Trophoblast cell (in vitro differentiated cells and primary cell): ENCODE data around the gene ATP5F1C.

Experiments
- DNase-seq, 2 donors: peaks; one replicate each; pipeline ENCODE4 v3.0.0-alpha.2; 2016
- H2AFZ ChIP-seq: 2 replicates; pipeline ENCODE4 v1.6.1; 2013; ENCODE audit warnings: low read length, moderate library complexity, mild to moderate bottlenecking; ENCODE audit not compliant: insufficient read depth, poor library complexity
- H2AK5ac ChIP-seq: 2 replicates; pipeline ENCODE4 v1.6.1; 2013; ENCODE audit warnings: mild to moderate bottlenecking, low read length
- H2BK120ac ChIP-seq: 2 replicates; pipeline ENCODE4 v1.6.1; 2013; ENCODE audit warnings: low read length, mild to moderate bottlenecking, moderate library complexity; ENCODE audit not compliant: insufficient read depth, poor library complexity
- H2BK12ac ChIP-seq: 2 replicates; pipeline ENCODE4 v1.6.1; 2013; ENCODE audit warnings: mild to moderate bottlenecking, low read length, moderate library complexity
- H2BK5ac ChIP-seq: 2 replicates; pipeline ENCODE4 v1.6.1; 2013; ENCODE audit warnings: low read length, low read depth, moderate library complexity, mild to moderate bottlenecking; ENCODE audit not compliant: poor library complexity
- H3K14ac ChIP-seq: 2 replicates; pipeline ENCODE4 v1.6.1; 2013; ENCODE audit warnings: mild to moderate bottlenecking, low read length
- H3K18ac ChIP-seq: 2 replicates; pipeline ENCODE4 v1.6.1; 2013; ENCODE audit warnings: mild to moderate bottlenecking, low read length
- H3K23ac ChIP-seq: 2 replicates; pipeline ENCODE4 v1.6.1; 2013; ENCODE audit warnings: low read length
- H3K27ac ChIP-seq: 2 replicates; pipeline ENCODE4 v1.5.1; 2013; ENCODE audit warnings: low read depth, mild to moderate bottlenecking, inconsistent platforms, low read length, moderate library complexity
- H3K27me3 ChIP-seq: 2 replicates; pipeline ENCODE4 v1.6.1; 2013; ENCODE audit warnings: inconsistent platforms, mild to moderate bottlenecking, low read length, moderate library complexity; ENCODE audit not compliant: insufficient read depth
- H3K36me3 ChIP-seq, 2 experiments: 1 replicate in 1 of 2; 2 replicates in 1 of 2; pipeline ENCODE4 v1.6.1; 2013; ENCODE audit warnings: low read length in 2 of 2, mild to moderate bottlenecking in 2 of 2, moderate library complexity in 1 of 2; ENCODE audit not compliant: insufficient read depth in 2 of 2, control insufficient read depth in 1 of 2
- H3K4ac ChIP-seq: 2 replicates; pipeline ENCODE4 v1.6.1; 2013; ENCODE audit warnings: low read depth, mild to moderate bottlenecking, low read length, moderate library complexity
- H3K4me1 ChIP-seq, 2 experiments: 1 replicate in 1 of 2; 2 replicates in 1 of 2; pipeline ENCODE4 v1.6.1; 2013; ENCODE audit warnings: low read length in 2 of 2, mild to moderate bottlenecking in 2 of 2, moderate library complexity in 1 of 2; ENCODE audit not compliant: insufficient read depth in 2 of 2, control insufficient read depth in 1 of 2
- H3K4me2 ChIP-seq: 2 replicates; pipeline ENCODE4 v1.6.1; 2013; ENCODE audit warnings: inconsistent platforms, mild to moderate bottlenecking, low read length, moderate library complexity
- H3K4me3 ChIP-seq: 2 replicates; pipeline ENCODE4 v1.5.1; 2013; ENCODE audit warnings: mild to moderate bottlenecking, low read depth, low read length, inconsistent platforms
- H3K79me1 ChIP-seq: one replicate; pipeline ENCODE4 v1.6.1; 2013; ENCODE audit warnings: low read length
- H3K79me2 ChIP-seq: 2 replicates; pipeline ENCODE4 v1.6.1; 2013; ENCODE audit warnings: low read length, mild to moderate bottlenecking; ENCODE audit not compliant: control insufficient read depth, insufficient read depth, poor library complexity
- H3K9ac ChIP-seq: 2 replicates; pipeline ENCODE4 v1.6.1; 2013; ENCODE audit warnings: mild to moderate bottlenecking, low read length
- H3K9me3 ChIP-seq: 2 replicates; pipeline ENCODE4 v1.6.1; 2013; ENCODE audit warnings: low read depth, mild to moderate bottlenecking, control low read depth, inconsistent platforms, low read length; ENCODE audit not compliant: insufficient read depth
- H4K12ac ChIP-seq: 2 replicates; pipeline ENCODE4 v1.6.1; 2013; ENCODE audit warnings: low read depth, mild to moderate bottlenecking, low read length, moderate library complexity
- H4K8ac ChIP-seq: 2 replicates; pipeline ENCODE4 v1.6.1; 2013; ENCODE audit warnings: low read depth, mild to moderate bottlenecking, low read length, moderate library complexity
- H4K91ac ChIP-seq: one replicate; pipeline ENCODE4 v1.6.1; 2013; ENCODE audit warnings: low read depth, mild to moderate bottlenecking, low read length, moderate library complexity
- WGBS: extraction: QIAGEN DNeasy Blood & Tissue Kit; methylation state at CpG from one replicate; pipeline ENCODE4 v1.1.7; 2013; ENCODE audit warnings: missing lambda C conversion rate; ENCODE audit not compliant: insufficient read length, insufficient coverage; ENCODE audit errors: extremely low coverage; 5-methylcytosine and 5-hydroxymethylcytosine counted together

Gene ATP5F1C

GRCh38 chr10:7794251-7795026 is 6.5 kb downstream of the ATP5F1C start:
- H2BK12ac ChIP-seq, result no peak overlapping the region
- peaks cover 0 to 1% of the 10 kb centered on the region in 2 experiments for H3K4me1 ChIP-seq
- no peak overlapping the region for H2AK5ac ChIP-seq
- no CpG with 5 or more reads among the region's 4 CpGs for WGBS
- no peak overlapping the region for H4K8ac ChIP-seq
- H2BK5ac ChIP-seq, result no peak overlapping the region
- no peaks in the 10 kb centered on the region for H3K27me3 ChIP-seq
- no peak overlapping the region for H3K27ac ChIP-seq
- no peaks in the 10 kb centered on the region for H3K9me3 ChIP-seq
- H3K18ac ChIP-seq, result no peak overlapping the region
- H3K9ac ChIP-seq, result no peak overlapping the region
- peaks cover 11 to 15% of the 10 kb centered on the region in 2 experiments for H3K36me3 ChIP-seq
- peaks cover 2% of the 10 kb centered on the region for H3K79me2 ChIP-seq
- H3K4ac ChIP-seq, result peak overlapping the region; percentile 72
- H3K14ac ChIP-seq, result no peak overlapping the region
- no peak overlapping the region for H2AFZ ChIP-seq
- H4K91ac ChIP-seq, result no peak overlapping the region
- no peak overlapping the region for H2BK120ac ChIP-seq
- H3K4me3 ChIP-seq, result no peak overlapping the region
- H3K79me1 ChIP-seq, result no peaks in the 10 kb centered on the region
- H3K4me2 ChIP-seq, result no peak overlapping the region
- no peak overlapping the region for H3K23ac ChIP-seq
- no peak for DNase-seq
- no peak overlapping the region for H4K12ac ChIP-seq

GRCh38 chr10:7795605-7796004 is 7.6 kb downstream of the ATP5F1C start:
- Histone ChIP-seq H4K12ac (no peak overlapping the region), H3K23ac (no peak overlapping the region), H3K27me3 (no peaks in the 10 kb centered on the region), H3K14ac (no peak overlapping the region), H3K9me3 (no peaks in the 10 kb centered on the region), H2AFZ (no peak overlapping the region), H3K79me1 (no peaks in the 10 kb centered on the region), H3K9ac (no peak overlapping the region), H2BK5ac (no peak overlapping the region), H2BK12ac (no peak overlapping the region), H3K27ac (no peak overlapping the region), H2BK120ac (no peak overlapping the region), H3K4me2 (no peak overlapping the region), H3K4me3 (no peak overlapping the region), H4K91ac (no peak overlapping the region), H4K8ac (no peak overlapping the region), H3K79me2 (peaks cover 1% of the 10 kb centered on the region), H3K4me1 (no peaks in the 10 kb centered on the region), H2AK5ac (no peak overlapping the region), H3K36me3 (peaks cover 14 to 20% of the 10 kb centered on the region in 2 experiments), H3K18ac (no peak overlapping the region), H3K4ac (peak overlapping the region; percentile 84)
- WGBS, result no CpG with 5 or more reads among the region's 4 CpGs
- peak in 1 of 2 donors; percentile 12 for DNase-seq

GRCh38 chr10:7797582-7797981 is 9.6 kb downstream of the ATP5F1C start:
- Histone ChIP-seq H4K12ac (no peak overlapping the region), H3K27me3 (no peaks in the 10 kb centered on the region), H2BK120ac (no peak overlapping the region), H4K8ac (no peak overlapping the region), H2AK5ac (no peak overlapping the region), H3K79me2 (peaks cover 1% of the 10 kb centered on the region), H2BK5ac (no peak overlapping the region), H3K4me1 (no peaks in the 10 kb centered on the region), H3K36me3 (peaks cover 13 to 30% of the 10 kb centered on the region in 2 experiments), H3K18ac (no peak overlapping the region), H3K4me2 (no peak overlapping the region), H3K79me1 (no peaks in the 10 kb centered on the region), H3K9me3 (no peaks in the 10 kb centered on the region), H3K14ac (no peak overlapping the region), H2AFZ (no peak overlapping the region), H2BK12ac (no peak overlapping the region), H3K4me3 (no peak overlapping the region), H3K27ac (peak overlapping the region; percentile 4), H4K91ac (no peak overlapping the region), H3K9ac (no peak overlapping the region), H3K4ac (no peak overlapping the region), H3K23ac (no peak overlapping the region)
- DNase-seq, result peak; percentile 85 to 89
- WGBS, result no CpG with 5 or more reads among the region's 6 CpGs

- no peak overlapping the region for H4K91ac ChIP-seq
- H3K4me3 ChIP-seq, result no peak overlapping the region
- H4K8ac ChIP-seq, result no peak overlapping the region
- H3K27me3 ChIP-seq, result no peaks in the 10 kb centered on the region
- H3K79me2 ChIP-seq, result no peaks in the 10 kb centered on the region
- no peak overlapping the region for H4K12ac ChIP-seq
- no peak overlapping the region for H3K4ac ChIP-seq
- H3K36me3 ChIP-seq, result peaks cover 16 to 46% of the 10 kb centered on the region in 2 experiments
- H3K23ac ChIP-seq, result no peak overlapping the region
- no peak overlapping the region for H3K18ac ChIP-seq
- no peaks in the 10 kb centered on the region for H3K9me3 ChIP-seq
- no peak overlapping the region for H3K9ac ChIP-seq
- H2AFZ ChIP-seq, result no peak overlapping the region
- H2BK12ac ChIP-seq, result no peak overlapping the region
- WGBS, result no CpG with 5 or more reads among the region's 4 CpGs
- H3K4me1 ChIP-seq, result no peaks in the 10 kb centered on the region
- no peaks in the 10 kb centered on the region for H3K79me1 ChIP-seq
- no peak overlapping the region for H3K14ac ChIP-seq
- no peak overlapping the region for H2BK120ac ChIP-seq
- H3K27ac ChIP-seq, result no peak overlapping the region
- no peak for DNase-seq
- H2BK5ac ChIP-seq, result no peak overlapping the region
- H3K4me2 ChIP-seq, result no peak overlapping the region
- H2AK5ac ChIP-seq, result no peak overlapping the region
These were observed 14.6 kb downstream of the ATP5F1C start for GRCh38 chr10:7802606-7803005.
